Fibroblast of pulmonary artery (primary cell): ENCODE results near the gene ALKBH6.

Experiments
- DNase-seq: peaks from one replicate; pipeline ENCODE4 v3.0.0-alpha.2; 2010; ENCODE audit warnings: low read depth
- H3K4me3 ChIP-seq: replicated peaks from 2 replicates; pipeline ENCODE4 v1.5.1; 2011; ENCODE audit warnings: low read depth, mild to moderate bottlenecking, control low read depth, low read length, moderate library complexity
- TF ChIP-seq, protein P1 (sequence below): IDR thresholded peaks from 2 replicates; pipeline ENCODE4 v1.5.1; 2011; ENCODE audit warnings: mild to moderate bottlenecking, control low read depth, low read length, inconsistent platforms; ENCODE audit errors: missing control alignments

The ALKBH6 gene

DNA sequence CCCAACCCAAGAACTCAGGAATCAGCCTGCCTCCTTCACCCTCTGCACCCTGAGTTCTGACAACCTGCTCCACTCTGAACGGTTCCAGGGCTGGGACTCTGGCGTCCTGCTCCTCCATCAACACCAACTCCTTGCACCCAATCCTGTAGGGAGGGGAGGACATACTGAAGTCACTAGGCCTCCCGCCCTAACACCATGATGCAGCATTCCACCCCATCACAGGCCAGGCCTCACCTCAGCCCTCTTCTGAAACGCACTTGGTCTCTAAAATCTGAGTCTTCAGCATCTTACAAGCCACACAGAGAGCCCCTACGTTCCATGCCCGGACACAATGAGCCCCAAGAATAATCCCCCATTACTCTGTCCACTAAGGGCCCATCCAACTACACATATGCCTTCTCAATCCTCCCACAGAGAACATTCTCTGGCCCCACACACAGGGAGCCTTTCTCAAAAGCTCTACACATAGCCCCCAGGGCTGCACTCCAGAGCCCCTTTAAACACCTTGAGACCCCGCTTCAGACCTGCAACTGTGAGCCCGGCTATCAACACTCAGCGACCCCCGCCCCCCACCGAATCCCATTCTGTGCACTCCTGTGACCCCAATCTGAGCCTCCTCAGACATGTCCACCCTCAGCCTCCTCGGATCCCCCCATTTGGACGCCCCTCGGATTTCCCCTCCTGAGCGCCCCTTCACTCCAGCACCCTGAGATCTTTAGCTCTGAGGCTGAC, 567 bp downstream of the ALKBH6 start:
- DNase-seq: no peak
- TF ChIP-seq, protein P1, sequence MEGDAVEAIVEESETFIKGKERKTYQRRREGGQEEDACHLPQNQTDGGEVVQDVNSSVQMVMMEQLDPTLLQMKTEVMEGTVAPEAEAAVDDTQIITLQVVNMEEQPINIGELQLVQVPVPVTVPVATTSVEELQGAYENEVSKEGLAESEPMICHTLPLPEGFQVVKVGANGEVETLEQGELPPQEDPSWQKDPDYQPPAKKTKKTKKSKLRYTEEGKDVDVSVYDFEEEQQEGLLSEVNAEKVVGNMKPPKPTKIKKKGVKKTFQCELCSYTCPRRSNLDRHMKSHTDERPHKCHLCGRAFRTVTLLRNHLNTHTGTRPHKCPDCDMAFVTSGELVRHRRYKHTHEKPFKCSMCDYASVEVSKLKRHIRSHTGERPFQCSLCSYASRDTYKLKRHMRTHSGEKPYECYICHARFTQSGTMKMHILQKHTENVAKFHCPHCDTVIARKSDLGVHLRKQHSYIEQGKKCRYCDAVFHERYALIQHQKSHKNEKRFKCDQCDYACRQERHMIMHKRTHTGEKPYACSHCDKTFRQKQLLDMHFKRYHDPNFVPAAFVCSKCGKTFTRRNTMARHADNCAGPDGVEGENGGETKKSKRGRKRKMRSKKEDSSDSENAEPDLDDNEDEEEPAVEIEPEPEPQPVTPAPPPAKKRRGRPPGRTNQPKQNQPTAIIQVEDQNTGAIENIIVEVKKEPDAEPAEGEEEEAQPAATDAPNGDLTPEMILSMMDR: no peak
- H3K4me3 ChIP-seq: peak overlapping the region; percentile 95

DNA sequence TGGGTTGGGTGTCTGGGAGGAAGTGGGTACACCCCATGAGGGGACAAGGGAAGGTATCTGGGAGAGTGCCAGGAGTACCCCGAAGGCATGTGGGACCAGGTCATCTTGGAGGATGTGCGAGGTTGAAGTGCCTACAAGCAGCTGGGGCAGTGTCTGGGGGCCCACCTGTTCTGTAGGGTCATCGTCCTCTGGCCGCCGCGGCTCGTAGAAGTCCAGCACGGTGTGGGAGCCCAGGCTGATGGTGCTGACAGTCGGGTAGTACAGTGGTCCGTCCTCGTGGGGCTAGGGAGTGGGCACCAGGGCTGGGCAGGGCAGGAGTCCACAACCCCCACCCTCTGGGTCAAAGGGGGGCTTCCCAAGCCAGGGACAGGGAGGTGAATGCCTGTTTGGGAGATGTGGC, 3.6 kb downstream of the ALKBH6 start:
- TF ChIP-seq, protein P1: no peak
- DNase-seq: no peak
- no peak overlapping the region for H3K4me3 ChIP-seq

DNA sequence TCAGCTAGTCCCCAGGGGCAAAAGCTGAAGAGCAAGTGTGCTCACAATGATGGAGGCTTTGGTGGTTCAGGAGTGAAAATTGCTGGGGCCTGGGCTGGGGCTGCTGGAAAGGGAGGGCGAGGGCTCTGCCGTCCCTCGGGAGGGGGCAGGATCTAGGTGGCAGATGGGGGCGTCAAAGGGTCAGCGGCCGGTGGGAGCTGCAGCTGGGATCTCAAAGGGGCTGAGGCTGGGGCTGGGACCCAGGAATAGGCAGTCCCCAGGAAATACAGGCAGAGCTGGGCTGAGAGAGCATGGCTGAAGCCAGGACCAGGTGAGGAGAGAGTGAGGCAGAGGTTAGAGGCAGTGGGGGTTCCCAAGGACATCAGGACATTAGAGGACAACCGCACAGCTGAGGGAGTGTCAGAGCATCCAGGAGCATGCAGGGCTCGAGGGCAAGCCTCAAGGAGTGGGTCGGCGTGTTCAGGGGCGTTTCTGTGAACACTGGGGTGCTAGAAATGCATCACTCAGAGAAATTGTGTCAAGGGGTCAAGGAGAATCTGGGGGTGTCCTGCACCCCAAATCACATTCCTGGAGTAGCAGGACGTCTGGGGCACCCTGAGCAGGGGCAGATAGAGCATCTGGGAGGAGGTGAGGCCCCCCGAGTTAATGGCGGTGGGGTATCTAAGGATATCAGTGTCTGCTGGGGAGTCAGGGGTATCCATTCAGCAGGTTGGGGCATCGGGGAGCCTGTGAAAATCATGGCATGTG, 4.2 kb downstream of the ALKBH6 start:
- TF ChIP-seq, protein P1: no peak
- peak overlapping the region; percentile 47 for H3K4me3 ChIP-seq
- DNase-seq: no peak

DNA sequence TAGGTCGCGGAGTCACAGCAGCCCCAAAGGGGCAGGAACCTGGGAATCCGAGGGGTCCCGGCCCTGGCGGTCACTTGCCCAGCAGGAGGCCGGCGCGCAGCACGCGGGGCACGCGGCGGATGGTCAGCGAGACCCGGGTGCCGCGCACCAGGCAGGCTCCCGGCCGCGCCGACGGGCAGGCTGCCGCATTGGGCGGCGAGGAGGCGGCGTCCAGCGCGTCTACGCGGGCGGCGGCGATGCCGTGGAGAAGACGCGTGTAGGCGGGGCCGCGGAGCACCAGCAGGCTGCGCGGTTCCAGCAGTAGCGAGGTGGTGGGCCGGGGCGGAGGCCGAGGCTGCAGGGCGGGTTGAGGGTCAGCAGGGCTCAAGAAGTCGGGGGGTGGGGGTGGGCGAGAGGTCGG, 4.8 kb downstream of the ALKBH6 start:
- DNase-seq: peak; percentile 58
- peak overlapping the region; percentile 47 for H3K4me3 ChIP-seq
- TF ChIP-seq, protein P1: no peak

DNA sequence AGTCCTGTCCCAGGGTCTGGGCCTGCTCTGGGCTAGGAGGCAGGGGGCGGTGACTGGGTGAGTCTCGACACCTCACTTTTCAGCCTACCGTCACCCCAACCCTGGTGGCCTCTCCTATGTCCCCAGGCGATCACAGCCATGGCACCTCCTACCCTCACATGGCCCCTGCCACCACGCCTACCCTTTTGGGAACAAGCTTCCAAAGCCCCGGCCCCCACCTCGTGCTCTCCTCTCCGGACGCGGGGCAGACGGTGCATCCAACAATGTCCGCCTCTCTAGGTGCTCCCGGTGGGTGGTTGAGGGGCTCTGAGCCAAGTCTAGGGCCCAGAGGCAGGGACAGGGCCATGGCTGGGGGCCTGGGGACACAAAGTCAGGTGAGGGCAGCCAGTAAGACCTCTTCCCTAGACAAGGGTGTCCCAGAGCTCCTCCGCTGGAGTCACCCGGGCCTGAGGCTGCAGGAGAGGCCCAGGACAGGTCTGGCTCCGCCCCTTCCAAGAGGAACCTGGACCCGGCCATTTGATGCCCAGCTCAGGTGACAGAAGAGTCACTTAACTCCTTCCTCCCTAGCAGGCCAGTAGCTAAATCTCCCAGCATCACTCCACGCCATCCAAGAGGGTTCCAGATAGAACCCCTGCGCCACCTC, 5.6 kb downstream of the ALKBH6 start, which contains the start of gene SYNE4:
SYNE4 (minus strand) TSS at position 478 of the 643 bp plus-strand sequence; CDS start at position 346, 132 bp downstream.
- TF ChIP-seq, protein P1: no peak
- peak within 1 kb of the TSS; percentile 47 for H3K4me3 ChIP-seq
- no peak for DNase-seq

DNA sequence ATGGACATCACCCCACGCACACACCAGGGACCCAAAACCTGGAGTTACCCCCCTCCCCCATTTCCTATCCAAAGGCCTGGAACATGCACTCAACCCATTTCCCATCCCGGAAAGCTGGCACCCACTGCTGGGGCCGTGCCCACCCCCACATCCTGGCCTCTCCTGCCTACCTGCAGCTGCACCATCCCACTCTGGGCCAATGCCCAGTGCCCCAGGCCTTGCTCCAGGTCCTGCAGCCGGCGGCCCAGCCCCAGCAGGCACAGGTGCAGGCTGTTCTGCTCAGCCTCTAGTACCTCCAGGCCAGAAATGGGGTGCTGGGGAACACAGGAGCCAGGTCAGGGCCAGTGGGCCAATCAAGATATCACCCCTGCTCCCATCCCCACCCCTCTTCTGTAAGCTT, 7.1 kb downstream of the ALKBH6 start:
- no peak overlapping the region for H3K4me3 ChIP-seq
- no peak for DNase-seq
- TF ChIP-seq, protein P1: no peak
